ENCODE results near the gene TRMT44.

DNA sequence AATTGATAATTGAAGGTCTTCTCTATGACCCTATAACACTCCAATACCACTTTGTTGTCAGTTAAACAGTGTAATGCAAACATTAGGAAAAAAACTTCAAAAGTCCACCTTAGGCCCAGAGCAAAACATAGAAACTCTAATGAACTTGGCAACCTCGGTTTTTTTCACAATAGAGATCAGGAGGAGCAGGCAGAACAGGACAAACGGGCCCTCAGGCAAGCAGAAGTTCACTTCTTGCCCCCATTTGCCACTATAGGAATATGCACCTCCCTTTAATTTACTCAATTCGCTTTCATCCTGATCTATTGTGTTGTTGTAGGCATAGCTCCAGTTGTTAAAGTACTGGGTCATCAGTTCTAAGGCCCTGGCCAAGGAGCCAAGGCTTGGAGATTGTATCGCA lies 18.2 kb upstream of the TRMT44 start:
- TF ChIP-seq, protein P1, sequence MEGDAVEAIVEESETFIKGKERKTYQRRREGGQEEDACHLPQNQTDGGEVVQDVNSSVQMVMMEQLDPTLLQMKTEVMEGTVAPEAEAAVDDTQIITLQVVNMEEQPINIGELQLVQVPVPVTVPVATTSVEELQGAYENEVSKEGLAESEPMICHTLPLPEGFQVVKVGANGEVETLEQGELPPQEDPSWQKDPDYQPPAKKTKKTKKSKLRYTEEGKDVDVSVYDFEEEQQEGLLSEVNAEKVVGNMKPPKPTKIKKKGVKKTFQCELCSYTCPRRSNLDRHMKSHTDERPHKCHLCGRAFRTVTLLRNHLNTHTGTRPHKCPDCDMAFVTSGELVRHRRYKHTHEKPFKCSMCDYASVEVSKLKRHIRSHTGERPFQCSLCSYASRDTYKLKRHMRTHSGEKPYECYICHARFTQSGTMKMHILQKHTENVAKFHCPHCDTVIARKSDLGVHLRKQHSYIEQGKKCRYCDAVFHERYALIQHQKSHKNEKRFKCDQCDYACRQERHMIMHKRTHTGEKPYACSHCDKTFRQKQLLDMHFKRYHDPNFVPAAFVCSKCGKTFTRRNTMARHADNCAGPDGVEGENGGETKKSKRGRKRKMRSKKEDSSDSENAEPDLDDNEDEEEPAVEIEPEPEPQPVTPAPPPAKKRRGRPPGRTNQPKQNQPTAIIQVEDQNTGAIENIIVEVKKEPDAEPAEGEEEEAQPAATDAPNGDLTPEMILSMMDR (conservative IDR thresholded peaks at IDR 0.05; ENCODE audit: low read depth, low read length) = no peak
- no peak for TF ChIP-seq EZH2 (IDR thresholded peaks at IDR 0.05; ENCODE audit: low read length, unreplicated experiment)

Data from PC-3 (cell line).